Heart left ventricle (tissue), 16 donors: ENCODE results near the gene PPP1R14B. TPM values are rescaled to one million over a fixed set of nuclear protein-coding genes. Genes with fewer than 3 reads are reported as not detected.

Source experiments
- ATAC-seq, 4 donors: fragments of 200-7000 bp; cut with Tn5 transposase; one replicate each; pipeline ENCODE4 v1.9.1; 2020 to 2022; ENCODE audit warnings: moderate library complexity in 4 of 4, mild to moderate bottlenecking in 3 of 4, moderate number of reproducible peaks in 1 of 4
- DNase-seq, 5 donors: peaks; one replicate each; pipeline ENCODE4 v3.0.0-alpha.2; 2020
- H3K27ac ChIP-seq, 12 donors: fragments of 200-600 bp; sonication (generic) in 4 of 12; one replicate each; pipeline versions ENCODE4 v1.5.0 to v1.8.0; 2016 to 2022; ENCODE audit warnings: mild to moderate bottlenecking in 2 of 12
- H3K27me3 ChIP-seq, 9 donors: fragments of 200-600 bp; sonication (generic) in 2 of 9; one replicate each; pipeline versions ENCODE4 v1.5.1 to v1.8.0; 2016 to 2022; ENCODE audit warnings: mild to moderate bottlenecking in 3 of 9
- H3K36me3 ChIP-seq, 9 donors: fragments of 200-600 bp; sonication (generic) in 2 of 9; one replicate each; pipeline versions ENCODE4 v1.5.0 to v1.8.0; 2018 to 2022; ENCODE audit warnings: mild to moderate bottlenecking in 2 of 9
- H3K4me1 ChIP-seq, 12 donors: fragments of 200-600 bp; sonication (generic) in 4 of 12; one replicate each; pipeline versions ENCODE4 v1.5.0 to v1.8.0; 2016 to 2022; ENCODE audit warnings: mild to moderate bottlenecking in 3 of 12
- H3K4me3 ChIP-seq, 12 donors: fragments of 200-600 bp; sonication (generic) in 4 of 12; one replicate each; pipeline versions ENCODE4 v1.5.0 to v1.8.0; 2017 to 2022; ENCODE audit warnings: mild to moderate bottlenecking in 9 of 12, moderate library complexity in 4 of 12
- H3K9me3 ChIP-seq, 12 donors: fragments of 200-600 bp; sonication (generic) in 4 of 12; one replicate each; pipeline versions ENCODE4 v1.5.0 to v1.8.0; 2016 to 2022; ENCODE audit warnings: mild to moderate bottlenecking in 1 of 12
- POLR2A ChIP-seq, 2 donors: fragments of 450-650 bp; IDR thresholded peaks; one replicate each; pipeline ENCODE4 v1.6.1; 2017; ENCODE audit warnings: antibody characterized with exemption in 2 of 2, mild to moderate bottlenecking in 2 of 2, moderate library complexity in 2 of 2
- WGBS, 4 donors: extraction: QIAGEN DNeasy Blood & Tissue Kit in 2 of 4; methylation state at CpG; one replicate each; pipeline versions ENCODE4 v1.1.5 to v1.1.7; 2013 to 2018; 5-methylcytosine and 5-hydroxymethylcytosine counted together
- intact Hi-C, 10 donors: fragments of 100-400 bp; cut with DNase I; formaldehyde crosslinking; loops; one replicate each; pipeline versions ENCODE4 v1.11.1 to v1.14.2; 2022
- polyA plus RNA-seq, 2 donors: library from polyadenylated mRNA; stranded (reverse); fragments of 200-250 nt; gene quantifications; one replicate each; pipeline ENCODE4 v1.2.3, GENCODE V29; 2013
- total RNA-seq, 9 donors: library from RNA; depleted of rRNA in 2 of 9; stranded (reverse); fragments of >200 nt in 2 of 9; fragmentation: NEBNext Ultra II Directional in 3 of 9; extraction: Animal tissue kit (Norgen Biotek cat#: 25700) in 3 of 9; gene quantifications; one replicate each; pipeline versions ENCODE4 v1.1.0 to v1.2.4, GENCODE V29; 2016 to 2023
- TF ChIP-seq, protein P1 (sequence below), 12 donors: fragments of 200-600 bp; sonication (generic) in 4 of 12; IDR thresholded peaks; one replicate each; pipeline versions ENCODE4 v1.5.0 to v1.8.0; 2018 to 2022; ENCODE audit warnings: antibody characterized with exemption in 12 of 12, mild to moderate bottlenecking in 5 of 12
- donor health status: ischemic (EF 13 %, LVEDD 7.1; RV severe dilation, severe dysfunction).
- donor health status: healthy with polysubstance abuse.
- donor health status: DM: no; HTN: yes; CAD: no.
- donor health status: DM: no; HTN: no; CAD: no.
- donor health status: ischemic (EF 25% LVEDD 6.9; RV normal size, moderate dysfunction).
- donor health status: ischemic (EF 25% LVEDD 5.7; RV mildly dilated, moderate dysfunction).
- donor health status: healthy.
- donor health status: DM: yes; HTN: yes; CAD: no.
- donor health status: ischemic (EF 35%, LVEDD 5.7; RV mildly dilated, moderate dysfunction).
- donor health status: nonischemic (EF 11% LVEDD 7.7; RV severe dilation, severe dysfunction).
- donor health status: DM: yes; HTN: yes; CAD: no.
- donor health status: PGD.
- donor health status: ischemic (EF 29% LVEDD 5.4; RV normal size, mild dysfunction).
- donor health status: nonischemic (EF 23%, LVEDD 6.1; RV moderate dilation, normal function).

The PPP1R14B gene
- total and polyA plus RNA-seq, 11 donors, result 69.6 to 244 (median 108) TPM

DNA sequence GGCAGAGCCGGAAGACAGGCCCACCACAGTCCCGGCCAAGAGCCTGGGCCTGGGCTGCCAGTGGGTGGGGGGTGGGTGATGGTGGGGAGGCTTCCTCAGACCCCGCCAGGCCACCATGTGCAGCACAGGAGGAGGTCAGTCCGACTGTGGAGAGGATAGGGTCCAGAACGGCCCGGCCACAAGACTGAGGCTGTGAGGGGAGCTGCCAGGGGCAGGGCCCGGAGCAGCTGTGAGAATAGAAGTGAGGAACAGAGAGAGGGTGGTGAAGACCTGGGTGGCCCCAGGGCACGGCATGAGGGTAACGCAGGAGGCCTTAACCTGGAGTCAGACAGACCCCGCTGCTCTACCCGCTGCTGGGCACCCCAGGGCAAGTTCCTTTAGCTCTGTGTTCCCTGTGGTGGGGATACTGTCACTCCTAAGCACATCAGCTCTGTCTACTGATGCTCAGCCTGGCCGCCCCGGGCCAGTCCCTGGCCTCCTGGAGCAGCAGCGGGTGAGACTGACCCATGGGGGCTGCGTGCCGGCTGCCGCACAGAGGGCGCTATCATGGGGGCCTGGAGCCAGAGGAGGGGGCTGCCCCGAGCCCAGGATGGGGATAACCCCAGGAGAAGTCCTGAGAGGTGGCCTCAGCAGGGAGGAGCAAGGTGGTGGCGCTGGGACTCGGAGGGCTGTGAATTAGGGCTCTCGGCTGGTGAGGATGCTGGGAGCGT lies 38.5 kb downstream of the PPP1R14B start:
- no peaks in the 10 kb centered on the region for H3K27me3 ChIP-seq
- DNase-seq, result peak in 2 of 5 donors; percentile 23 to 71
- intact Hi-C loops, result no loop called here
- peak overlapping the region; percentile 33 to 98 (median 86) for H3K27ac ChIP-seq
- ATAC-seq, result peak in 1 of 4 donors; percentile 3
- peaks cover 0 to 65% (median 17%) of the 10 kb centered on the region in 9 donors for H3K36me3 ChIP-seq
- WGBS, 4 donors, result 70 to 79% (median 78%) methylated on average over 14 to 23 of the region's 23 CpGs
- TF ChIP-seq, protein P1, sequence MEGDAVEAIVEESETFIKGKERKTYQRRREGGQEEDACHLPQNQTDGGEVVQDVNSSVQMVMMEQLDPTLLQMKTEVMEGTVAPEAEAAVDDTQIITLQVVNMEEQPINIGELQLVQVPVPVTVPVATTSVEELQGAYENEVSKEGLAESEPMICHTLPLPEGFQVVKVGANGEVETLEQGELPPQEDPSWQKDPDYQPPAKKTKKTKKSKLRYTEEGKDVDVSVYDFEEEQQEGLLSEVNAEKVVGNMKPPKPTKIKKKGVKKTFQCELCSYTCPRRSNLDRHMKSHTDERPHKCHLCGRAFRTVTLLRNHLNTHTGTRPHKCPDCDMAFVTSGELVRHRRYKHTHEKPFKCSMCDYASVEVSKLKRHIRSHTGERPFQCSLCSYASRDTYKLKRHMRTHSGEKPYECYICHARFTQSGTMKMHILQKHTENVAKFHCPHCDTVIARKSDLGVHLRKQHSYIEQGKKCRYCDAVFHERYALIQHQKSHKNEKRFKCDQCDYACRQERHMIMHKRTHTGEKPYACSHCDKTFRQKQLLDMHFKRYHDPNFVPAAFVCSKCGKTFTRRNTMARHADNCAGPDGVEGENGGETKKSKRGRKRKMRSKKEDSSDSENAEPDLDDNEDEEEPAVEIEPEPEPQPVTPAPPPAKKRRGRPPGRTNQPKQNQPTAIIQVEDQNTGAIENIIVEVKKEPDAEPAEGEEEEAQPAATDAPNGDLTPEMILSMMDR (IDR thresholded peaks at IDR 0.05), result no peak
- TF ChIP-seq POLR2A (IDR thresholded peaks at IDR 0.05), result no peak
- H3K4me1 ChIP-seq, result peaks cover 0 to 47% (median 27%) of the 10 kb centered on the region in 12 donors
- peak overlapping the region in 11 of 12 donors; percentile 14 to 75 (median 52) for H3K4me3 ChIP-seq
- H3K9me3 ChIP-seq, result no peaks in the 10 kb centered on the region

DNA sequence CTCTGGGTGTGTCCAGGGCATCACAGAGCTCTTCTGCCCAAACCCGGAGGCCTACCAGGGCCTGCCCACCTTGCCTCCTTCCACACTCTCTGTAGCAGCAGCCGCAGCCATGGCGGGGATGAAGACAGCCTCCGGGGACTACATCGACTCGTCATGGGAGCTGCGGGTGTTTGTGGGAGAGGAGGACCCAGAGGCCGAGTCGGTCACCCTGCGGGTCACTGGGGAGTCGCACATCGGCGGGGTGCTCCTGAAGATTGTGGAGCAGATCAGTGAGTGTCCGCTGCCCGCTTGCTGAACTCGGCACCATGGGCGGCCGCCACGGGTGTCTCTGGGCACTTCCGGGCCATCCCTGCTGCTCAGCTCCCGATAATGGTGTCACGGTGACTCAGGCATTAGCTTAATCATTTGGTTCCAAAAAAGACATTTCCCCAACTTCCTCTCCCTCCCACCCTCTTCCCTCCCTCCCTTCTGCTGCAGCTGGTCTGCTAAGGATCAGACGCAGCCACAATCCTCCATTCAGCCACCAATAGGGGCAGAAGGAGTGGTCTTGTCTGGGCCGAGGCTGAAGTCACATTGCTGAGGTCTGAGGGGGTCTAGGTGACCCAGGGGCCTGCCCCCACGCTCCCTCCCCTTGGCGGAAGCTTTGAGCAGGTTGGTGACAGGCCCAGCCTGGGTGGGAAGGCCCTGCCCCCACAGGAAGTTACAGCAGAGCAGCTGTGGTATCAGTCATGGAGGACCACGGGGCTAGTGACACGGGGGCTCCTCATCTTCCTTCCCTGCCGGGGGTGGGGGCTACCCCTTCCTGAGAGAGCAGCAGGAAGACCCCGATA lies 39.3 kb downstream of the PPP1R14B start:
- H3K36me3 ChIP-seq, result peaks cover 0 to 68% (median 25%) of the 10 kb centered on the region in 9 donors
- H3K4me3 ChIP-seq, result peak overlapping the region in 11 of 12 donors; percentile 14 to 75 (median 52)
- peaks cover 0 to 47% (median 27%) of the 10 kb centered on the region in 12 donors for H3K4me1 ChIP-seq
- TF ChIP-seq POLR2A (IDR thresholded peaks at IDR 0.05), result peak in 1 of 2 donors; percentile 51
- TF ChIP-seq, protein P1 (IDR thresholded peaks at IDR 0.05), result peak in 1 of 12 donors; percentile 4
- 42 to 64% (median 52%) methylated on average over 25 to 30 of the region's 30 CpGs for WGBS, 4 donors
- ATAC-seq (peak; percentile 21 to 76 (median 71)), DNase-seq (peak; percentile 72 to 86 (median 80))
- intact Hi-C loops, result no loop called here
- no peaks in the 10 kb centered on the region for H3K9me3 ChIP-seq
- H3K27me3 ChIP-seq, result no peaks in the 10 kb centered on the region
- H3K27ac ChIP-seq, result peak overlapping the region; percentile 33 to 98 (median 86)

GRCh38 chr11:64206457-64207255 lies 40.1 kb downstream of the PPP1R14B start, which contains the start of gene FERMT3:
FERMT3 (plus strand) TSS chr11:64206721; CDS start chr11:64207365, 644 bp downstream.
- DNase-seq (peak; percentile 61 to 89 (median 74)), ATAC-seq (peak; percentile 25 to 56 (median 38))
- Histone ChIP-seq H3K4me3 (peak within 1 kb of the TSS in 11 of 12 donors; percentile 14 to 75 (median 52)), H3K9me3 (no peaks in the 10 kb centered on the region), H3K27me3 (no peaks in the 10 kb centered on the region), H3K36me3 (peaks cover 0 to 68% (median 30%) of the 10 kb centered on the region in 9 donors), H3K4me1 (peaks cover 0 to 47% (median 27%) of the 10 kb centered on the region in 12 donors), H3K27ac (peak within 1 kb of the TSS; percentile 33 to 98 (median 86))
- intact Hi-C loops, result no loop called here
- no peak for TF ChIP-seq POLR2A (IDR thresholded peaks at IDR 0.05)
- TF ChIP-seq, protein P1 (IDR thresholded peaks at IDR 0.05), result no peak
- 57 to 78% (median 76%) methylated on average over 11 to 27 of the region's 27 CpGs for WGBS, 4 donors
